ENCODE data around the gene PPFIA3. TPM values are rescaled to one million over a fixed set of nuclear protein-coding genes. Genes with fewer than 3 reads are reported as not detected.
A peak's percentile ranks its signal among the peaks of the same experiment; 100 is the strongest.

Gene PPFIA3
- total and polyA plus RNA-seq, 8 donors, result 0.45 to 19.7 (median 7.6) TPM

GRCh38 chr19:49148784-49149651, 29.7 kb downstream of the PPFIA3 start:
- H3K4me1 ChIP-seq, result peaks cover 35 to 62% (median 52%) of the 10 kb centered on the region in 4 donors
- no peaks in the 10 kb centered on the region for H3K36me3 ChIP-seq
- intact Hi-C loops (cut with DNase I; ENCODE audit: low total_unique reads), result no loop called here
- H3K9me3 ChIP-seq, result no peaks in the 10 kb centered on the region
- TF ChIP-seq POLR2AphosphoS5 (IDR thresholded peaks at IDR 0.05) (peak in 2 of 3 donors; percentile 63 to 70), CTCF (IDR thresholded peaks at IDR 0.05) (no peak)
- peaks cover 0 to 33% (median 0%) of the 10 kb centered on the region in 3 donors for H3K27me3 ChIP-seq
- peak overlapping the region; percentile 66 to 82 (median 70) for H3K4me3 ChIP-seq
- H3K27ac ChIP-seq, result peak overlapping the region; percentile 72 to 92 (median 85)
- DNase-seq, result peak; percentile 98 to 100
- WGBS, 5 donors, result 1 to 4% (median 3%) methylated on average over 29 to 49 of the region's 49 CpGs

GRCh38 chr19:49149652-49150105, 30.3 kb downstream of the PPFIA3 start:
- peaks cover 35 to 62% (median 52%) of the 10 kb centered on the region in 4 donors for H3K4me1 ChIP-seq
- no peak for TF ChIP-seq EP300 (IDR thresholded peaks at IDR 0.05)
- TF ChIP-seq POLR2A (IDR thresholded peaks at IDR 0.05), result no peak
- no peak for TF ChIP-seq CTCF (IDR thresholded peaks at IDR 0.05)
- no peak for TF ChIP-seq POLR2AphosphoS5 (IDR thresholded peaks at IDR 0.05)

DNA sequence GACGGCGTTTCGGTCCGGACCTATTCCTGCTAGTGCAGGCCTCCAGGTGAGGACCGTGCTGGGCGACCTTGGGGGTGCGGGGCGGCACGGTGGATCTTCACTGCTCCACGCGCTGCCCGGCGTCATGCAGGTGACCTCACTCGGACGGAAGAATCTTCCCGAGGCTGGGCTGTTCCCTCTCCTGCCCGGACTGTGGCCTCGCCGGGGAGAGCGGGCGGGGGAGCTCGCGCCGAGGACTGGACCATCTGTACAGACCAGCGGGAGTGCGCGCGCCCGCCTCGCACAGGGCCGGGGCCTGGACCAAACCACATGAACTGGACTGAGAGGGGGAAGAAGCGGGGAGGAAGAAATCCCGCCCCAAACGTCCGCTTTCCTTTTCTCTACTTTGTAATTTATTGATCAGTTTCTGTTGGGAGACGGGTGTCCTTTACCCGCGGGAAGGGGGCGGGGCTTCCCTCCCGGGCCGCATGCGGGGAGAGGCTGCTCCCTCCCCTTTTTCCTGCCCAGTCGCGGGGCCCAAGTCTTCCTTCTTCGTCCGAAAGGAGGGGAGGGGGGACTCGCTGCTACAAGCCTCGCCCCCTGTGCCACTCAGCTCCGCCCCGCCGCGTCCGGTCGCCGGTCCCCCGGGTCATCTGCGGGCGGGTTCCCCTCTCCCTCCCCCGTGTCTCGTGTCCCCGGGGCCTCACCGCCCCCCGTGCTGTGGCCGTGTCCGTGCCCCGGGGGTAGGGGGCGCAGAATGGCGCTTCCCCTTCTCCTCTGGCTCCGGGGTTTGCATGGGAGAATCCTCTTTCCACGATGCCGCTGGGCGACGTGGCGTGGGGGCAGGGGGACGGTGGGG, 31.0 kb downstream of the PPFIA3 start:
- Histone ChIP-seq H3K27ac (peak overlapping the region; percentile 72 to 92 (median 85)), H3K36me3 (no peaks in the 10 kb centered on the region), H3K4me1 (peaks cover 35 to 59% (median 51%) of the 10 kb centered on the region in 4 donors), H3K4me3 (peak overlapping the region; percentile 66 to 82 (median 70)), H3K27me3 (peaks cover 0 to 33% (median 0%) of the 10 kb centered on the region in 3 donors), H3K9me3 (no peaks in the 10 kb centered on the region)
- intact Hi-C loops (cut with DNase I; ENCODE audit: low total_unique reads), result loop anchor here (10.0 kb wide), 1 partner anchor 56 kb away; no protein-coding TSS in a partner anchor
- peak; percentile 85 to 96 for DNase-seq
- WGBS, 5 donors, result 0 to 2% (median 1%) methylated on average over 54 to 75 of the region's 75 CpGs
- TF ChIP-seq POLR2AphosphoS5 (IDR thresholded peaks at IDR 0.05) (peak in 2 of 3 donors; percentile 14 to 35), EP300 (IDR thresholded peaks at IDR 0.05) (no peak)

More at GRCh38 chr19:49149652-49150105, 30.3 kb downstream of the PPFIA3 start:
- peak; percentile 58 to 94 for DNase-seq
- WGBS, 5 donors, result 0 to 5% (median 1%) methylated on average over 18 to 23 of the region's 23 CpGs
- peak overlapping the region; percentile 66 to 82 (median 70) for H3K4me3 ChIP-seq
- H3K27ac ChIP-seq, result peak overlapping the region; percentile 72 to 92 (median 85)
- H3K27me3 ChIP-seq, result peaks cover 0 to 33% (median 0%) of the 10 kb centered on the region in 3 donors
- intact Hi-C loops (cut with DNase I; ENCODE audit: low total_unique reads), result loop anchor here (10.0 kb wide), 1 partner anchor 55 kb away; no protein-coding TSS in a partner anchor
- no peaks in the 10 kb centered on the region for H3K9me3 ChIP-seq
- no peaks in the 10 kb centered on the region for H3K36me3 ChIP-seq

DNA sequence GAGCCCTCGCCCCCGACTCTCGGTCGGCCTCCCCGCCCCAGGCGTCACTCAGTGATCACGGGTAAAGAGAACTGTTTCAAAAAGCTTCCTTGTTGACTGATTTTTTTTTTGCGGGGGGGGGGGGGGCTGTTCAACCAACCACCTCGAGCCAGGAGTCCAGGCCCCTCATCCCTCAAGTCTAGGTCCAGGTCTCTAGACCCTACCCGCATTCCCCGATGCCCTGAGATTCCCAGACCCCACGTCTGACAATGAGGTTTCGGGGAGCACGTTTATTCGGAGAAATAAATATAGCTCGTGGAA, 31.6 kb downstream of the PPFIA3 start:
- peaks cover 0 to 33% (median 0%) of the 10 kb centered on the region in 3 donors for H3K27me3 ChIP-seq
- peak overlapping the region; percentile 66 to 82 (median 70) for H3K4me3 ChIP-seq
- 5 to 18% (median 8%) methylated on average over 11 to 16 of the region's 16 CpGs for WGBS, 5 donors

More for the DNA sequence above, 31.6 kb downstream of the PPFIA3 start:
- peaks cover 34 to 53% (median 46%) of the 10 kb centered on the region in 4 donors for H3K4me1 ChIP-seq
- intact Hi-C loops (cut with DNase I; ENCODE audit: low total_unique reads), result loop anchor here (10.0 kb wide), 1 partner anchor 56 kb away; no protein-coding TSS in a partner anchor
- no peaks in the 10 kb centered on the region for H3K36me3 ChIP-seq
- TF ChIP-seq POLR2AphosphoS5 (IDR thresholded peaks at IDR 0.05) (no peak), CTCF (IDR thresholded peaks at IDR 0.05) (no peak), EP300 (IDR thresholded peaks at IDR 0.05) (no peak)
- no peaks in the 10 kb centered on the region for H3K9me3 ChIP-seq
- DNase-seq, result no peak
- H3K27ac ChIP-seq, result peak overlapping the region; percentile 72 to 92 (median 85)
